Measurements from ENCODE around the gene TMEM72. TPM values are rescaled to one million over a fixed set of nuclear protein-coding genes. Genes with fewer than 3 reads are reported as not detected.

TMEM72 gene
- total and polyA plus RNA-seq, 2 of the 13 experiments (the other 11 are each of a cell fraction or from before 2014, with no cell fraction given) = 0.04 TPM; not detected in 1

- TF ChIP-seq MYNN (CRISPR knock-in tag; IDR thresholded peaks at IDR 0.05; ENCODE audit: low read depth) = no peak
- TF ChIP-seq FOXJ3 (CRISPR knock-in tag; IDR thresholded peaks at IDR 0.05; ENCODE audit: borderline replicate concordance) = no peak
- TF ChIP-seq SKI (IDR thresholded peaks at IDR 0.05; ENCODE audit: partially characterized antibody) = no peak
- TF ChIP-seq CAMTA2 (CRISPR knock-in tag; IDR thresholded peaks at IDR 0.05; ENCODE audit: borderline replicate concordance) = no peak
- TF ChIP-seq SETDB1 (CRISPR knock-in tag; IDR thresholded peaks at IDR 0.05; ENCODE audit: borderline replicate concordance) = 0 out of 2 replicates have a peak, but pooled peaks have one; percentile 13
- no peak for TF ChIP-seq ZKSCAN1 (IDR thresholded peaks at IDR 0.05; ENCODE audit: low read length)
- no peak for TF ChIP-seq NAIF1 (CRISPR knock-in tag; IDR thresholded peaks at IDR 0.05; ENCODE audit: borderline replicate concordance)
- no peak for TF ChIP-seq ZNF577 (CRISPR knock-in tag; IDR thresholded peaks at IDR 0.05; ENCODE audit: borderline replicate concordance, low read depth)
- no peak for TF ChIP-seq HMG20A (CRISPR knock-in tag; IDR thresholded peaks at IDR 0.05; ENCODE audit: borderline replicate concordance)
- TF ChIP-seq DNMT1 (CRISPR knock-in tag; IDR thresholded peaks at IDR 0.05) = no peak
- no peak for TF ChIP-seq GATAD2A (CRISPR knock-in tag; IDR thresholded peaks at IDR 0.05)
- no peak for TF ChIP-seq ZNF652 (CRISPR knock-in tag; IDR thresholded peaks at IDR 0.05; ENCODE audit: borderline replicate concordance, low read depth)
- no peak for TF ChIP-seq ARID4A (CRISPR knock-in tag; IDR thresholded peaks at IDR 0.05; ENCODE audit: borderline replicate concordance)
- no peak for TF ChIP-seq FOXA1 (IDR thresholded peaks at IDR 0.05)
- no peak for TF ChIP-seq FOXA1 (CRISPR knock-in tag; IDR thresholded peaks at IDR 0.05)
- TF ChIP-seq ZGPAT (CRISPR knock-in tag; IDR thresholded peaks at IDR 0.05) = peak; percentile 41; the same call in 1 of the 2 replicates
- TF ChIP-seq ZNF501 (CRISPR knock-in tag; IDR thresholded peaks at IDR 0.05) = peak; percentile 40; the same call in 1 of the 2 replicates
- peak; percentile 53; the same call in 1 of the 2 replicates for TF ChIP-seq CCDC6 (CRISPR knock-in tag; IDR thresholded peaks at IDR 0.05)
- no peak for TF ChIP-seq MEIS1 (CRISPR knock-in tag; IDR thresholded peaks at IDR 0.05; ENCODE audit: borderline replicate concordance)
- TF ChIP-seq ELF3 (CRISPR knock-in tag; IDR thresholded peaks at IDR 0.05) = no peak
- TF ChIP-seq SNAPC2 (CRISPR knock-in tag; IDR thresholded peaks at IDR 0.05) = no peak; the same call in 1 of the 2 replicates
- TF ChIP-seq HIVEP1 (CRISPR knock-in tag; IDR thresholded peaks at IDR 0.05) = no peak
- TF ChIP-seq THAP7 (CRISPR knock-in tag; IDR thresholded peaks at IDR 0.05) = peak; percentile 72; the same call in 1 of the 2 replicates
- no peak for TF ChIP-seq TGIF2 (CRISPR knock-in tag; IDR thresholded peaks at IDR 0.05)
Measured at GRCh38 chr10:44977287-44978212, 66.4 kb downstream of the TMEM72 start (continued).
